ENCODE measurements around the gene ILKAP. TPM values are rescaled to one million over a fixed set of nuclear protein-coding genes. Genes with fewer than 3 reads are reported as not detected.

ILKAP gene
- total RNA-seq, 1 donor from 2014 or later = 34.1 TPM

- H3K9me3 Mint-ChIP-seq (ENCODE audit: unreplicated experiment) = no peaks in the 10 kb centered on the region
- no peak for TF ChIP-seq CTCF (IDR thresholded peaks at IDR 0.05)
- no peaks in the 10 kb centered on the region for H3K36me3 Mint-ChIP-seq (ENCODE audit: unreplicated experiment)
- H3K27me3 Mint-ChIP-seq (ENCODE audit: unreplicated experiment) = no peaks in the 10 kb centered on the region
- H3K4me1 Mint-ChIP-seq (ENCODE audit: unreplicated experiment) = peaks cover 2% of the 10 kb centered on the region
- no peak overlapping the region for H3K4me3 Mint-ChIP-seq (ENCODE audit: unreplicated experiment)
- DNase-seq (ENCODE audit: extremely low spot score, unreplicated experiment) = no peak
- H3K27ac Mint-ChIP-seq (ENCODE audit: unreplicated experiment) = no peak overlapping the region
Measured at GRCh38 chr2:238132463-238133450, 70.7 kb downstream of the ILKAP start.

- H3K4me3 Mint-ChIP-seq (ENCODE audit: unreplicated experiment) = no peak overlapping the region
- H3K9me3 Mint-ChIP-seq (ENCODE audit: unreplicated experiment) = no peaks in the 10 kb centered on the region
- no peak for DNase-seq (ENCODE audit: extremely low spot score, unreplicated experiment)
- H3K4me1 Mint-ChIP-seq (ENCODE audit: unreplicated experiment) = peaks cover 2% of the 10 kb centered on the region
- H3K27me3 Mint-ChIP-seq (ENCODE audit: unreplicated experiment) = no peaks in the 10 kb centered on the region
- H3K36me3 Mint-ChIP-seq (ENCODE audit: unreplicated experiment) = no peaks in the 10 kb centered on the region
- H3K27ac Mint-ChIP-seq (ENCODE audit: unreplicated experiment) = no peak overlapping the region
- TF ChIP-seq CTCF (IDR thresholded peaks at IDR 0.05) = no peak
Measured at GRCh38 chr2:238131761-238132462, 71.6 kb downstream of the ILKAP start.

GRCh38 chr2:238130696-238131628, 72.5 kb downstream of the ILKAP start:
- no peak for DNase-seq (ENCODE audit: extremely low spot score, unreplicated experiment)
- H3K27ac Mint-ChIP-seq (ENCODE audit: unreplicated experiment) = no peak overlapping the region
- TF ChIP-seq CTCF (IDR thresholded peaks at IDR 0.05) = no peak
- no peaks in the 10 kb centered on the region for H3K27me3 Mint-ChIP-seq (ENCODE audit: unreplicated experiment)
- no peaks in the 10 kb centered on the region for H3K9me3 Mint-ChIP-seq (ENCODE audit: unreplicated experiment)
- H3K4me3 Mint-ChIP-seq (ENCODE audit: unreplicated experiment) = no peak overlapping the region
- H3K4me1 Mint-ChIP-seq (ENCODE audit: unreplicated experiment) = peaks cover 2% of the 10 kb centered on the region
- H3K36me3 Mint-ChIP-seq (ENCODE audit: unreplicated experiment) = no peaks in the 10 kb centered on the region

GRCh38 chr2:238130111-238130695, 73.3 kb downstream of the ILKAP start:
- H3K27ac Mint-ChIP-seq (ENCODE audit: unreplicated experiment) = no peak overlapping the region
- DNase-seq (ENCODE audit: extremely low spot score, unreplicated experiment) = no peak
- H3K4me1 Mint-ChIP-seq (ENCODE audit: unreplicated experiment) = peaks cover 2% of the 10 kb centered on the region
- no peaks in the 10 kb centered on the region for H3K36me3 Mint-ChIP-seq (ENCODE audit: unreplicated experiment)
- no peaks in the 10 kb centered on the region for H3K27me3 Mint-ChIP-seq (ENCODE audit: unreplicated experiment)
- no peak for TF ChIP-seq CTCF (IDR thresholded peaks at IDR 0.05)
- H3K4me3 Mint-ChIP-seq (ENCODE audit: unreplicated experiment) = no peak overlapping the region
- H3K9me3 Mint-ChIP-seq (ENCODE audit: unreplicated experiment) = no peaks in the 10 kb centered on the region
